H1 (cell line): ENCODE measurements around the gene DOCK1. TPM values are rescaled to one million over a fixed set of nuclear protein-coding genes. Genes with fewer than 3 reads are reported as not detected.
A peak's percentile ranks its signal among the peaks of the same experiment; 100 is the strongest.

Experiments used
- CTCF ChIA-PET: fragments of 300-600 bp; sonication (Branson Sonifier 250); formaldehyde crosslinking; loops from one replicate; lab custom pipeline; 2021; ENCODE audit not compliant: partially characterized antibody; lab: Charles Lee
- POLR2A ChIA-PET: fragments of 300-600 bp; sonication (Branson Sonifier 250); formaldehyde crosslinking; loops from one replicate; lab custom pipeline; 2021; ENCODE audit warnings: inconsistent platforms; ENCODE audit not compliant: partially characterized antibody; lab: Charles Lee
- DNase-seq, 2 experiments: peaks; one replicate each; pipeline versions ENCODE4 v3.0.0 to v3.0.0-alpha.2; 2010 to 2022; ENCODE audit warnings: low spot score in 2 of 2, low read depth in 1 of 2, mixed read lengths in 1 of 2
- FAIRE-seq: peaks from 2 replicates; lab custom pipeline; 2011; peaks lifted over from hg19 to GRCh38; lab: Jason Lieb, UNC
- H2AFZ ChIP-seq: 2 replicates; pipeline ENCODE4 v1.8.1; 2012; ENCODE audit warnings: low read length, inconsistent platforms
- H2AK5ac ChIP-seq: 2 replicates; pipeline ENCODE4 v1.6.1; 2013; ENCODE audit warnings: low read depth, low read length
- H2BK120ac ChIP-seq: replicated peaks from 2 replicates; pipeline ENCODE3; 2013; ENCODE audit warnings: low read depth, low read length, inconsistent platforms
- H2BK12ac ChIP-seq: 2 replicates; pipeline ENCODE4 v1.6.1; 2013; ENCODE audit warnings: low read depth, low read length
- H2BK15ac ChIP-seq: 2 replicates; pipeline ENCODE4 v1.6.1; 2013; ENCODE audit warnings: low read length
- H2BK20ac ChIP-seq: 2 replicates; pipeline ENCODE4 v1.6.1; 2013; ENCODE audit warnings: low read length
- H2BK5ac ChIP-seq: 2 replicates; pipeline ENCODE4 v1.6.1; 2013; ENCODE audit warnings: low read depth, low read length
- H3K14ac ChIP-seq: 2 replicates; pipeline ENCODE4 v1.6.1; 2013; ENCODE audit warnings: inconsistent platforms; ENCODE audit not compliant: insufficient read length
- H3K18ac ChIP-seq: 2 replicates; pipeline ENCODE4 v1.6.1; 2013; ENCODE audit warnings: low read length; ENCODE audit errors: extremely low read depth
- H3K23ac ChIP-seq: 2 replicates; pipeline ENCODE4 v1.6.1; 2013; ENCODE audit warnings: inconsistent platforms; ENCODE audit not compliant: insufficient read length
- H3K23me2 ChIP-seq: 2 replicates; pipeline ENCODE4 v1.6.1; 2013; ENCODE audit warnings: low read depth, low read length
- H3K27ac ChIP-seq: 2 replicates; pipeline ENCODE4 v1.6.1; 2011; ENCODE audit warnings: low read depth, low read length, inconsistent platforms
- H3K27me3 ChIP-seq, 4 experiments: replicated peaks in 1 of 4; 1 replicate in 1 of 4; 2 replicates in 3 of 4; pipeline versions ENCODE4 v1.6.1 to v1.8.1; 2011 to 2013; ENCODE audit warnings: low read length in 3 of 4, mild to moderate bottlenecking in 3 of 4, inconsistent platforms in 2 of 4, mixed read lengths in 2 of 4, moderate library complexity in 1 of 4; ENCODE audit not compliant: control insufficient read depth in 3 of 4, insufficient read depth in 3 of 4; ENCODE audit errors: extremely low read depth in 1 of 4
- H3K36me3 ChIP-seq, 4 experiments: 2 replicates each; pipeline versions ENCODE4 v1.6.1 to v1.8.1; 2011 to 2013; ENCODE audit warnings: mild to moderate bottlenecking in 4 of 4, low read length in 3 of 4, moderate library complexity in 2 of 4, control low read depth in 1 of 4, inconsistent platforms in 1 of 4; ENCODE audit not compliant: insufficient read depth in 4 of 4, control insufficient read depth in 2 of 4
- H3K4ac ChIP-seq: replicated peaks from 2 replicates; pipeline ENCODE3; 2013; ENCODE audit warnings: low read length, low read depth, mixed read lengths, inconsistent platforms; ENCODE audit not compliant: insufficient read length
- H3K4me1 ChIP-seq, 4 experiments: replicated peaks in 1 of 4; 1 replicate in 1 of 4; 2 replicates in 3 of 4; pipeline versions ENCODE4 v1.6.1 to v1.8.1; 2011 to 2013; ENCODE audit warnings: low read length in 3 of 4, inconsistent platforms in 2 of 4, mixed read lengths in 1 of 4; ENCODE audit not compliant: insufficient read depth in 4 of 4, control insufficient read depth in 3 of 4
- H3K4me2 ChIP-seq, 2 experiments: 2 replicates each; pipeline versions ENCODE4 v1.6.1 to v1.8.1; 2011 to 2013; ENCODE audit warnings: low read depth in 2 of 2, low read length in 2 of 2, control low read depth in 1 of 2, inconsistent platforms in 1 of 2, mild to moderate bottlenecking in 1 of 2; ENCODE audit not compliant: insufficient read depth in 1 of 2
- H3K4me3 ChIP-seq, 4 experiments: fragments of 200-600, 300-600 bp in 1 of 4; sonication (generic), shearing (Covaris generic), sonication (Bioruptor Twin) in 1 of 4; 2 replicates each; pipeline versions ENCODE4 v1.5.1 to v1.8.1; 2011 to 2016; ENCODE audit warnings: low read length in 4 of 4, low read depth in 3 of 4, control low read depth in 2 of 4, inconsistent platforms in 2 of 4, mild to moderate bottlenecking in 2 of 4, mixed read lengths in 1 of 4, moderate library complexity in 1 of 4; ENCODE audit not compliant: insufficient read depth in 2 of 4; ENCODE audit errors: extremely low read depth in 1 of 4
- H3K56ac ChIP-seq: replicated peaks from 2 replicates; pipeline ENCODE3; 2013; ENCODE audit warnings: low read depth, mild to moderate bottlenecking, mixed read lengths, low read length, inconsistent platforms; ENCODE audit not compliant: insufficient read length
- H3K79me1 ChIP-seq: 2 replicates; pipeline ENCODE4 v1.6.1; 2013; ENCODE audit warnings: low read depth, low read length, control low read depth
- H3K79me2 ChIP-seq, 2 experiments: 2 replicates each; pipeline versions ENCODE4 v1.6.1 to v1.8.1; 2012 to 2013; ENCODE audit warnings: low read length in 2 of 2, mild to moderate bottlenecking in 2 of 2, inconsistent platforms in 1 of 2; ENCODE audit not compliant: insufficient read depth in 2 of 2, control insufficient read depth in 1 of 2
- H3K9ac ChIP-seq, 4 experiments: replicated peaks in 1 of 4; 1 replicate in 1 of 4; 2 replicates in 3 of 4; pipeline versions ENCODE4 v1.6.1 to v1.8.1; 2011 to 2013; ENCODE audit warnings: low read depth in 3 of 4, low read length in 3 of 4, control low read depth in 2 of 4, mild to moderate bottlenecking in 2 of 4, moderate library complexity in 2 of 4, inconsistent platforms in 1 of 4; ENCODE audit errors: extremely low read depth in 1 of 4
- H3K9me3 ChIP-seq, 2 experiments: 2 replicates each; pipeline versions ENCODE4 v1.6.1 to v1.8.1; 2012 to 2013; ENCODE audit warnings: mild to moderate bottlenecking in 2 of 2, moderate library complexity in 2 of 2, control low read depth in 1 of 2, inconsistent platforms in 1 of 2, low read depth in 1 of 2, low read length in 1 of 2, mixed read lengths in 1 of 2; ENCODE audit not compliant: insufficient read depth in 2 of 2
- H4K20me1 ChIP-seq, 2 experiments: replicated peaks in 1 of 2; 2 replicates each; pipeline versions ENCODE3 to v1.8.1; 2011 to 2013; ENCODE audit warnings: inconsistent platforms in 2 of 2, low read length in 2 of 2, mild to moderate bottlenecking in 1 of 2; ENCODE audit not compliant: insufficient read depth in 2 of 2, control insufficient read depth in 1 of 2
- H4K5ac ChIP-seq: 2 replicates; pipeline ENCODE4 v1.6.1; 2013; ENCODE audit warnings: low read length, low read depth, mixed read lengths, inconsistent platforms; ENCODE audit not compliant: insufficient read length
- H4K8ac ChIP-seq: 2 replicates; pipeline ENCODE4 v1.8.0; 2013; ENCODE audit warnings: mild to moderate bottlenecking, moderate library complexity, low read length, inconsistent platforms; ENCODE audit not compliant: insufficient read depth; ENCODE audit errors: extremely low read depth
- H4K91ac ChIP-seq: replicated peaks from 2 replicates; pipeline ENCODE3; 2013; ENCODE audit warnings: low read length, mixed read lengths, inconsistent platforms; ENCODE audit not compliant: insufficient read length
- RNF2 ChIP-seq: fragments of 200-900, 300-1000 bp; sonication (generic); IDR thresholded peaks from 2 replicates; pipeline ENCODE4 v1.7.1; 2016; ENCODE audit warnings: borderline replicate concordance, low read depth, mild to moderate bottlenecking, antibody characterized with exemption, low read length; ENCODE audit not compliant: poor library complexity, severe bottlenecking; ENCODE audit errors: missing control alignments
- WGBS, 2 experiments: shearing (Covaris generic) in 1 of 2; methylation state at CpG; one replicate each; pipeline versions ENCODE4 v1.1.6 to v1.1.7; 2013 to 2015; ENCODE audit warnings: low lambda C conversion rate in 2 of 2, mixed read lengths in 2 of 2, inconsistent platforms in 1 of 2, low coverage in 1 of 2, missing lambda C conversion rate in 1 of 2; ENCODE audit not compliant: insufficient replicate concordance in 2 of 2, insufficient coverage in 1 of 2, insufficient read length in 1 of 2; ENCODE audit errors: extremely low coverage in 1 of 2, missing lambda C conversion rate in 1 of 2; 5-methylcytosine and 5-hydroxymethylcytosine counted together
- polyA plus RNA-seq, 7 experiments: library from polyadenylated mRNA; depleted of rRNA in 3 of 7; stranded (reverse) in 5 of 7; unstranded in 2 of 7; fragments of >200 nt in 5 of 7; fragments of 200-250 nt in 2 of 7; gene quantifications; 1 replicate in 5 of 7; 2 replicates in 1 of 7; 4 replicates in 1 of 7; pipeline versions ENCODE4 v1.2.1 to v1.2.3, GENCODE V29; 2011 to 2013; ENCODE audit warnings: missing spikeins in 2 of 7, mixed read lengths in 2 of 7
- total RNA-seq: library from RNA; stranded (reverse); fragmentation: NEBNext Ultra II Directional; extraction: Animal tissue kit (Norgen Biotek cat#: 25700); gene quantifications from 2 replicates; pipeline ENCODE4 v1.2.1, GENCODE V29; 2021

DOCK1 gene
- total and polyA plus RNA-seq, 2 of the 8 experiments (the other 6 are each of a cell fraction or from before 2014, with no cell fraction given): 11.6 to 53.0 TPM

GRCh38 chr10:127088908-127089307 is 183.7 kb downstream of the DOCK1 start:
- H3K4ac ChIP-seq: no peak overlapping the region
- WGBS, 2 experiments: 83% methylated on average over 8 of the region's 10 CpGs; no CpG with 5 or more reads in 1 of the 2 experiments
- no peaks in the 10 kb centered on the region for H3K79me2 ChIP-seq
- no peaks in the 10 kb centered on the region for H3K23me2 ChIP-seq
- H3K56ac ChIP-seq: no peak overlapping the region
- 0 out of 2 replicates have a peak overlapping the region, but pooled peaks have one; percentile 29 for H4K8ac ChIP-seq
- no peak overlapping the region for H3K9ac ChIP-seq
- ChIA-PET CTCF (no interaction called here), POLR2A (no interaction called here)
- H3K4me3 ChIP-seq: no peak overlapping the region
- no peak overlapping the region for H4K5ac ChIP-seq
- no peak overlapping the region for H3K18ac ChIP-seq
- H3K4me1 ChIP-seq: no peaks in the 10 kb centered on the region
- no peak overlapping the region for H2BK20ac ChIP-seq
- H3K27ac ChIP-seq: no peak overlapping the region
- no peak overlapping the region for H2BK15ac ChIP-seq
- TF ChIP-seq RNF2: no peak
- peaks cover 0 to 1% of the 10 kb centered on the region in 2 experiments for H4K20me1 ChIP-seq
- peaks cover 2% of the 10 kb centered on the region; the same call in 1 of the 2 replicates for H3K79me1 ChIP-seq
- H4K91ac ChIP-seq: no peak overlapping the region
- no peak overlapping the region for H3K23ac ChIP-seq
- H3K36me3 ChIP-seq: no peaks in the 10 kb centered on the region
- H3K27me3 ChIP-seq: no peaks in the 10 kb centered on the region
- H3K4me2 ChIP-seq: no peak overlapping the region
- no peak for DNase-seq
- no peak overlapping the region for H3K14ac ChIP-seq
- no peaks in the 10 kb centered on the region for H3K9me3 ChIP-seq
- no peak for FAIRE-seq
- no peak overlapping the region for H2BK120ac ChIP-seq
- no peak overlapping the region for H2BK12ac ChIP-seq
- H2AK5ac ChIP-seq: no peak overlapping the region
- no peak overlapping the region for H2AFZ ChIP-seq
- no peak overlapping the region for H2BK5ac ChIP-seq
